G401 (cell line): ENCODE results near the gene HPN. TPM values are rescaled to one million over a fixed set of nuclear protein-coding genes. Genes with fewer than 3 reads are reported as not detected.
"Not testable (repeated sequence)": the region's sequence is repeated elsewhere in the genome, so short reads cannot be mapped to it uniquely, and the experiment has no call there.

Experiments
- DNase-seq: peaks from one replicate; pipeline ENCODE4 v3.0.0-alpha.2; 2015; ENCODE audit warnings: low spot score
- in situ Hi-C: cut with HindIII; loops from 2 replicates; pipeline ENCODE4 v1.10.0; 2016; ENCODE audit warnings: low sequenced_read_pairs, mixed read lengths
- total RNA-seq: library from RNA; depleted of rRNA; stranded (reverse); fragments of >200 nt; shearing (Covaris generic); gene quantifications from 2 replicates; pipeline ENCODE4 v1.2.3, GENCODE V29; 2014; rRNA removed

Gene HPN
- not detected in 2 replicates for total RNA-seq

DNA sequence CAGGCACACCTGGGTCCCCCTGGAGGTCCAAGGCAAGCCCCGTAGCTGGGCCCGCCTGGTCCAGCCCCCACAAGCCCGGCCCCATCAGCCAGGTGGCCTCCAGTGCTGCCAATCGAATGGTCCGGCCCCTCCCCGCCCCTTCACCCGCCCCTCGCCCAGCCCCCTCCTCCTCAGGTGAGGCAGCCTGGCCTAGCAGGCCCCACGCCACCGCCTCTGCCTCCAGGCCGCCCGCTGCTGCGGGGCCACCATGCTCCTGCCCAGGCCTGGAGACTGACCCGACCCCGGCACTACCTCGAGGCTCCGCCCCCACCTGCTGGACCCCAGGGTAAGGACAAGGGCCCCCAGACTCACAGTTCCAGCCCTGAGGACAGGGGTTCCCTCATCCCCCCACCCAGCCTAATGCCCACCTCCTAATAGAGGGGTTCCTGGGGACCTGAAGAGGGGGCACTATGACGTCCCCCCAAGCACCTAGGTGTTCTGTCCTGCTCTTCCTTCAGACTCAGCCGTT is at the start of gene HPN:
TSS of gene HPN (plus strand) at position 174 of the 508 bp plus-strand sequence. CDS start 786 bp downstream, outside the sequence.
- in situ Hi-C loops: no loop called here
- DNase-seq: no peak

- in situ Hi-C loops, DNase-seq: not testable (repeated sequence)
Measured at GRCh38 chr19:34992582-34992981, 48.9 kb upstream of the HPN start.

DNA sequence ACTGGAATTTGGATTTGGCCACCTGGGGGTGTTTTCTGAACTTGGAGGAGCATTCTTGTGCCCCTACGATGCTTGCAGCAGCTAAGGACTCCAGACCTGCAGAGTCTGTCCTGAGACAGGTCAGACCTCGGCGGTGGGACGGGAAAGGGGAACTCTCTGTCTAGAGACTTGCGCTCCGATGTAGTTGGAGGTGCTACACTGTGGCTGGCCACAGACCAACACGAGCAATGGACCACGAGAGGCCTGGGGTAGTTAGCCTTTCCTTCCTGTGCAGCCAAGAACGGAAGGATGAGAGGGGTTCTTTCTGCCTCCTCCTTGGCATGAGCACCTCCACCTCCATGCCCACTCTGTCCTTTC is 47.3 kb upstream of the HPN start:
- in situ Hi-C loops: no loop called here
- DNase-seq: no peak

GRCh38 chr19:34994643-34995541 is 46.6 kb upstream of the HPN start:
- no peak for DNase-seq
- in situ Hi-C loops: no loop called here

GRCh38 chr19:34995551-34995950 is 46.0 kb upstream of the HPN start:
- in situ Hi-C loops: no loop called here

GRCh38 chr19:34997071-34997617 is 44.4 kb upstream of the HPN start:
- no peak for DNase-seq
- in situ Hi-C loops: no loop called here

More at GRCh38 chr19:34995551-34995950, 46.0 kb upstream of the HPN start:
- no peak for DNase-seq

DNA sequence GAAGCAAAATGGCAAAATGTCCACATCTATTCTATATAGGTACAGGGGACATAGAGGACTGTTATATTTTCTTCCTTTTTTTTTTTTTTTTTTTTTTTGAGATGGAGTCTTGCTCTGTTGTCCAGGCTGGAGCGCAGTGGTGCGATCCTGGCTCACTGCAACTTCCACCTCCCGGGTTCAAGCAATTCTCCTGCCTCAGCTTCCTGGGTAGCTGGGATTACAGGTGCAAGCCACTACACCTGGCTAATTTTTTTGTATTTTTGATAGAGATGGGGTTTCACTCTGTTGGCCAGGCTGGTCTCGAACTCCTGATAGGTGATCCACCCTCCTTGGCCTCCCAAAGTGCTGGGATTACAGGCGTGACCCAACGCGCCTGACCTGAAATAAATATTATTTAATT is 43.3 kb upstream of the HPN start:
- DNase-seq, in situ Hi-C loops: not testable (repeated sequence)

DNA sequence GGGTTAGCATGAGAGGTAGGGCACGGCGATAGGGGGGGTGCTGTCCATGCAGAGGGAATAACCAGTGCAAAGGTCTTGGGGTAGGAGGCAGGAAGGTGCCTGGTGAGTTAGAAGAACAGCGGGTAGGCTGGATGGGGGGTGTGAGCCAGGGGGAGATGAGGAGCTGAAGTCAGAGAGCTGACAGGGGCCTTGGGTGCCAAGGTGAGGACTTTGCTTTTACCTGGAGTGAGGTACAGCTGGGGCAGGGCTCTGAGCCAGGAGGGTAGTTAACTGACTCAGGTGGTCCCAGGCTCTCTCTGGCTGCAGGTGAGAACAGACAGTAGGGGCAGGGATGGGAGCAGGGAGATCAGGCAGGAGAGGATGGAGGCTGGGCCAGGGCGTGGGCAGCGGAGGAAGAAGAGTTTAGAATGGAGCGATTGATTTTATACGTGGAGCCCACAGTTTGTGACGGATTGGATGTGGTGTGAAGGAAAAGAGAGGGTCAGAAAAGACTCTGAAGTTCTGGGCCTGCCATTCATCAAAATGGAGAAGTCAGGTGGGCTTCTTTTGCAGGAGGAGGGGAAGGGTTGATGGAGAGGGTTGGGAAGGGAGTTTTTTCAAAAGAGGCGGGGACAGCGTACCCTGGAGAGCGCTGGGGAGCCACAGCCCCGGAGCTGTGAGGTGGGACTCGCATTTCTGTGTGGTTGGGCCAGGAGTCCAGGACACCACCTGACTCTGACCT is 42.6 kb upstream of the HPN start:
- no peak for DNase-seq
- in situ Hi-C loops: no loop called here

DNA sequence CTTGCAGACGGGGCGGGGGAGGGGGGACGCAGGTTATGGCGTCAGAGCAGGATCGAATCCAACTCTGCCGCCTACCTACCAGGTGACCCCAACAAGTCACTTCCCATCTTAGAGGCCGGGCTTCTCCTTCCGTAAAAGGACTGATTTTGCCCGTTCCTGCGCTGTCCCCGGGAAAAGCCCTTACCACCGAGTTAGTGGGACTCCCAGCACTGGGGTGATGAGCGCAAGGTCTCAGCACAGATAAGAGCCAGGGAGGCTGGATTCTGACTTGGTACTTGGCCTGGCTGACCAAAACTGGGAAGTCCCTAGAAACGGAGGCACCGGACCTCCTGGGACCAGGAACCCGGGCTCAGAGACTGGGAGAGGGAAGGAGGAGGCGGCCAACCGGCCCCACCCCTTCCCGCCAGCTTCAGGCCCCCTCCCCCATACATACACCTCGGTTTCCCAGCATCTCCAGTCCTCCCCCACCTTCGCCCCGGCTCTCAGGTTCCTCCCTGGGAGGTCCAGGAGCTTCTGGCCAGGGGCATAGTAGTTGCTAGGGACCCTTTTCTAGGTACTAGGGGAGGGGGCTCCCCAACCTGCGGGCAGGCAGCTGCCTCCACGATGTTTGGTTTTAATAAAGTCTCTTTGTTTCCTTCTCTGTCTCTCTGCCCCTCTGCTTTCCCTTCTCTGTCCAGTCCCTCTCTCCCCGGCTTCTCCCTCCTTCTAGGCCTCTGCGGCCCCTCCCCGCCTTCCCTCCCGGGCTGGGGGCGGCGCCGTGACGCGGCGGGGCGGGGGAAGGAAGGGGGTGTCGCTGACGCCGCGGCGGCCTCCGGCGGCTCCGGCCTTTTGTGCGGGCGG is 41.8 kb upstream of the HPN start, which contains the start of gene GRAMD1A:
TSS of gene GRAMD1A (plus strand) at position 826 of the 840 bp plus-strand sequence. CDS start 156 bp downstream, outside the sequence.
- in situ Hi-C loops: no loop called here
- peak; percentile 84 for DNase-seq

GRCh38 chr19:35000338-35000646 is 41.2 kb upstream of the HPN start:
- DNase-seq: no peak
- in situ Hi-C loops: no loop called here

DNA sequence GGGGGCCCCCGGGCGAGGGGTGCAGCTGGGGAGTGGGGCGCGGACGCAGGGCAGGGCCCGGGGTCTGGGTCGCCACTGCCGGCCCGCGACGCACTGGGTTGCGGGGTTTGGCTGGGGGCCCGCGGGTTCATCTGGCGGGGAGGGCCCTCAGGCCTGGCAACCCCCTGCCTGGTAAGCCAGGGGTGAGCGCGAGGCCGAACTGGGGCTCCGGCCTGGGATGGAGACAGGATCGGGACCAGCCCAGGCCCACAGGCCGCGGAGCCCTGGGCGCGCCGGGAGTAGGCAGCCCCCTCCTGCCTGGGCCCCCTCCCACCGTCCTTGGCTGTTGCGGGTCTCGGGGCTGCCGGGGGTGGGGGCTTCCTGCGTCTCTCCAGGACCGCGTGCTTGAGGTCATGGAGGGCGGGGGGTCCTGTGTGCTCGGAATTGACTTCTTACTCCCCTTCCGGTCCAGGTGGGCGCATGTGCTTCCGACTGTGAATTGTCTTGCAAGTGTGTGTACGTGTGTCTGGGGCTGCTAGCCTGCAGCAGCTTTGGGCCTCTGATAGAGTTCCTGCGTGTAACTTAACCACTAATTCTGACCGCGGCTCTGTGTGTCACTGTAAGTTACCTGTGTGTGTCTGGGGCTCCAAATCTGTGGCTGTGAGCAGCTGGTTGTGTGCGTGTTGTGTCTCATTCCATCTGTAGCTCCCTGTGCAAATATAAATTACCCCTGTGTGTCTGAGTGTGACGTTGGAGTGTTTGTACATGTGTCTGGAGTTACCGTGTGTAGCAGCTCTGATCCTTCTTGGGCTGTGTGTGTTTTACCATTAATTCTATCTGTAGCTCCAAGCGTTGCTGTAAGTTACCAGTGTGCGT is 40.6 kb upstream of the HPN start:
- DNase-seq: peak; percentile 52
- in situ Hi-C loops: no loop called here

GRCh38 chr19:35002037-35002535 is 39.4 kb upstream of the HPN start:
- no peak for DNase-seq
- in situ Hi-C loops: no loop called here

- DNase-seq: no peak
- in situ Hi-C loops: no loop called here
Measured at GRCh38 chr19:35004517-35005255, 36.8 kb upstream of the HPN start.

GRCh38 chr19:35005256-35005977 is 36.1 kb upstream of the HPN start:
- no peak for DNase-seq
- in situ Hi-C loops: no loop called here

- DNase-seq, in situ Hi-C loops: not testable (repeated sequence)
Measured at GRCh38 chr19:35006007-35006341, 35.5 kb upstream of the HPN start.

DNA sequence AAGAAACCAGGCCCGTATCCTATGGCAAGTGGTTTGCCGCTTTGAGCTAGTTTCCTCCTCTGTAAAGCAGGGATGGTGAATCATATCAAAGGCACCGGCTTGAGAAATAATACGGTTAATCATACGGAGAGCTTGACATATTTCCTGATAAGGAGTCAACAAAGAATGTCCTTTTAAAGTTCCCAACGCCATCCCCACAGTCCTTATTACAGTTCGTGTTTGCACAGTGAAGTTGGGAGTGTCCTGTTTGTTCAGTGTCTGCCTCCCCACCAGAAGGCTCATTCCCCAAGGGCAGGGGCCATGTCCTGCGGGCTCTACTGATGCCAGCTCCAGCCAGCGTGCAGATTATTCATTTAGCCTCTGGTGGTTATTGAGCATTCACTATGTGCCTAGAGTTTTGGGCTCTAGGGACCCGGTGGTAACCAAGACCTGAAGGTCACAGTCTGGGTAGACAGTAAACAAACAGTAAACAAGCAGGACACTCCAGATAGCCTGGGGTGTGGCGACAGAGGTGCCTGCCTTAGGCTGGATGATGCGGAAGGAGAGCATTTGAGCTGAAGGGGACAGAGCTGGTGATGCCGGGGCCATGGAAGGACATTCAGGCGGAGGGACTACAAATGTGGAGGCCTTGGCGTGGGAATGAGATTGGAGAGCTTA is 35.1 kb upstream of the HPN start:
- DNase-seq: no peak
- in situ Hi-C loops: no loop called here
